ENCODE results near the gene U2AF2. TPM values are rescaled to one million over a fixed set of nuclear protein-coding genes. Genes with fewer than 3 reads are reported as not detected.

Gene U2AF2
- total and polyA plus RNA-seq, 9 of the 15 experiments (the other 6 are each of a cell fraction or from before 2014, with no cell fraction given), result 3.0 to 331 (median 157) TPM

DNA sequence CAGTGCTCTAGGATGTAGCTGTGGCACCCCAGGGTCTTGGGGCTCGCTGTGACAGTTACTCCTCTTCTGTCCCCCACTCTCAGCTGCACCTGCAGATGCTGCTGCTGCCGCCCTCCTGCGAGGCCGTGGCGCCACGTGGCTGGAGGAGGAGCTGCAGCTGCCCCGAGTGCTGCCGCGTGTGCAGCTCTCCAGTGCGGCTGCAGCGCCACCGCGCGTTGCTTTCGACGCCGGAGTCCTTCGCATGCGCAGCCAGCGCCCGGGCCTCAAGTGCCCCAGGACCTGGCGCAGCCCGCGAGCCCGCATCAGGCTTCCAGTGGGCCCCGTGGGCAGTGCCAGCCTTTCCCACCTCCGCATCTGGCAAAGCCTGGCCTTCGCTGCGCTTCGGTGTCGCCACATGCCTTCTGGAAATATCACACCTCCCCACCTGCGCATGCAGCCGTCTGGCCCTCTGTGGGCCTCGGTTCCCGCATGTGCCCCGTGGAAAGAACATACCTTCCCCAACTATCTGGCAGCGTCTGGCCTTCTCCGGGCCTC lies 14.7 kb upstream of the U2AF2 start (continued):
- peak; percentile 68 for TF ChIP-seq HNRNPLL (IDR thresholded peaks at IDR 0.05; ENCODE audit: low read depth, low read length, poor library complexity, severe bottlenecking)
- TF ChIP-seq TCF3 (CRISPR knock-in tag; IDR thresholded peaks at IDR 0.05), result peak; percentile 42; the same call in 1 of the 2 replicates
- peak; percentile 74 for TF ChIP-seq RB1 (IDR thresholded peaks at IDR 0.05; ENCODE audit: low read depth)
- peak; percentile 68 for TF ChIP-seq CCNT2 (IDR thresholded peaks at IDR 0.05; ENCODE audit: borderline replicate concordance, extremely low read depth, insufficient read length, low read depth, low read length)
- peak; percentile 75 for TF ChIP-seq POLR2G (IDR thresholded peaks at IDR 0.05; ENCODE audit: low read depth, low read length)
- TF ChIP-seq, protein P1, sequence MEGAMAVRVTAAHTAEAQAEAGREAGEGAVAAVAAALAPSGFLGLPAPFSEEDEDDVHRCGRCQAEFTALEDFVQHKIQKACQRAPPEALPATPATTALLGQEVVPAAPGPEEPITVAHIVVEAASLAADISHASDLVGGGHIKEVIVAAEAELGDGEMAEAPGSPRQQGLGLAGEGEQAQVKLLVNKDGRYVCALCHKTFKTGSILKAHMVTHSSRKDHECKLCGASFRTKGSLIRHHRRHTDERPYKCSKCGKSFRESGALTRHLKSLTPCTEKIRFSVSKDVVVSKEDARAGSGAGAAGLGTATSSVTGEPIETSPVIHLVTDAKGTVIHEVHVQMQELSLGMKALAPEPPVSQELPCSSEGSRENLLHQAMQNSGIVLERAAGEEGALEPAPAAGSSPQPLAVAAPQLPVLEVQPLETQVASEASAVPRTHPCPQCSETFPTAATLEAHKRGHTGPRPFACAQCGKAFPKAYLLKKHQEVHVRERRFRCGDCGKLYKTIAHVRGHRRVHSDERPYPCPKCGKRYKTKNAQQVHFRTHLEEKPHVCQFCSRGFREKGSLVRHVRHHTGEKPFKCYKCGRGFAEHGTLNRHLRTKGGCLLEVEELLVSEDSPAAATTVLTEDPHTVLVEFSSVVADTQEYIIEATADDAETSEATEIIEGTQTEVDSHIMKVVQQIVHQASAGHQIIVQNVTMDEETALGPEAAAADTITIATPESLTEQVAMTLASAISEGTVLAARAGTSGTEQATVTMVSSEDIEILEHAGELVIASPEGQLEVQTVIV (CRISPR knock-in tag; IDR thresholded peaks at IDR 0.05; ENCODE audit: borderline replicate concordance), result no peak
- TF ChIP-seq ZNF324 (CRISPR knock-in tag; IDR thresholded peaks at IDR 0.05), result no peak
- no peak for TF ChIP-seq CCAR2 (IDR thresholded peaks at IDR 0.05; ENCODE audit: low read depth, low read length)
- no peak for TF ChIP-seq ETS2 (tag; IDR thresholded peaks at IDR 0.05; ENCODE audit: borderline replicate concordance, poor library complexity, severe bottlenecking)
- peak; percentile 17; the same call in 1 of the 2 replicates for TF ChIP-seq REST (IDR thresholded peaks at IDR 0.05; ENCODE audit: borderline replicate concordance)
- peak; percentile 79; the same call in 1 of the 2 replicates for TF ChIP-seq REST (CRISPR knock-in tag; IDR thresholded peaks at IDR 0.05; ENCODE audit: low read depth)
- TF ChIP-seq ZBTB1 (CRISPR knock-in tag; IDR thresholded peaks at IDR 0.05; ENCODE audit: borderline replicate concordance, low read depth), result peak; percentile 93
- TF ChIP-seq ZNF785 (CRISPR knock-in tag; IDR thresholded peaks at IDR 0.05), result no peak
- TF ChIP-seq EWSR1 (IDR thresholded peaks at IDR 0.05; ENCODE audit: borderline replicate concordance, low read depth, partially characterized antibody), result no peak
- TF ChIP-seq ILF3 (IDR thresholded peaks at IDR 0.05; ENCODE audit: borderline replicate concordance), result no peak; the same call in 1 of the 2 replicates
- peak; percentile 75; the same call in 1 of the 2 replicates for TF ChIP-seq JUN (IDR thresholded peaks at IDR 0.05; ENCODE audit: borderline replicate concordance, low read depth, low read length)
- TF ChIP-seq JUN (CRISPR knock-in tag; IDR thresholded peaks at IDR 0.05; ENCODE audit: borderline replicate concordance), result peak; percentile 87; the same call in 1 of the 2 replicates
- TF ChIP-seq SMARCC2 (IDR thresholded peaks at IDR 0.05; ENCODE audit: low read depth), result no peak

Measured in K562 (cell line).